Left kidney (tissue), 2 donors: ENCODE data around the gene DENND6A. TPM values are rescaled to one million over a fixed set of nuclear protein-coding genes. Genes with fewer than 3 reads are reported as not detected.
"Not testable (repeated sequence)": the region's sequence is repeated elsewhere in the genome, so short reads cannot be mapped to it uniquely, and the experiment has no call there.

Experiments
- DNase-seq: peaks from one replicate; pipeline ENCODE4 v3.0.0-alpha.2; 2013
- polyA plus RNA-seq: library from polyadenylated mRNA; unstranded; fragments of 120-200 nt; gene quantifications from one replicate; pipeline ENCODE4 v1.2.1, GENCODE V29; 2013; ENCODE audit not compliant: insufficient read length

DENND6A gene
- polyA plus RNA-seq, 1 donor: 41.0 TPM

- no peak for DNase-seq
Observed at GRCh38 chr3:57644740-57645139, 48.1 kb downstream of the DENND6A start.

- no peak for DNase-seq
Observed at GRCh38 chr3:57637391-57637790, 55.5 kb downstream of the DENND6A start.

DNA sequence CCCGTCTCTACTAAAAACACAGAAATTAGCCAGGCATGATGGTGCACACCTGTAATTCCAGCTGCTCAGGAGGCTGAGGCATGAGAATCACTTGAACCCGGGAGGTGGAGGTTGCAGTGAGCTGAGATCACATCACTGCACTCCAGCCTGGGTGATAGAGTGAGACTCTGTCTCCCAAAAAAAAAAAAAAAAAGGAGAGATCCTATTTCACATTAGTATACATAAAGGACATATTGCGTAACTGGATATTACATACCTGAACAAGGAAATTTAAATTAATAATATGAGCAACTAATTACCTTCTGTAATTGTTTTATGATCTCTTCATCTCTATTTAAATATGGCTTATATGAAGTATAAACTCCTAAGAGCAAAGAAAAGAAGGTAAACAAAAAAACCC lies 58.6 kb downstream of the DENND6A start:
- DNase-seq: not testable (repeated sequence)

- DNase-seq: no peak
Observed at GRCh38 chr3:57627976-57628375, 64.9 kb downstream of the DENND6A start.

DNA sequence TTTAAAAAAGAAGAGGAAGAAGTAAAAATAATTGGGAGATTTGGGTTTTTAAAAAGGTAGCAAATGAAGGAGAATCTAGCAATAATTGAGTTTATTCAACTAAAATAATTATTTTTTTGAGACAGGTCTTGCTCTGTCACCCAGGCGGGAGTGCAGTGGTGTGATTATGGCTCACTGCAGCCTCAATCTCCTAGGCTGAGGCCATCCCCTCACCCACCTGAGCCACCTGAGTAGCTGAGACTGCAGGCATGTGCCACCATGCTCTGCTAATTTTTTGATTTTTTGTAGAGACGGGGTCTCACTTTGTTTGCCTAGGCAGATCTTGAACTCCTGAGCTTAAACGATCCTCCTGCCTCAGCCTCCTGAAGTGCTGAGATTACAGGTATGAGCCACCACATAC lies 68.1 kb downstream of the DENND6A start:
- DNase-seq: no peak

GRCh38 chr3:57622362-57622761 lies 70.5 kb downstream of the DENND6A start:
- DNase-seq: no peak

- no peak for DNase-seq
Observed at GRCh38 chr3:57617739-57618138, 75.1 kb downstream of the DENND6A start.

DNA sequence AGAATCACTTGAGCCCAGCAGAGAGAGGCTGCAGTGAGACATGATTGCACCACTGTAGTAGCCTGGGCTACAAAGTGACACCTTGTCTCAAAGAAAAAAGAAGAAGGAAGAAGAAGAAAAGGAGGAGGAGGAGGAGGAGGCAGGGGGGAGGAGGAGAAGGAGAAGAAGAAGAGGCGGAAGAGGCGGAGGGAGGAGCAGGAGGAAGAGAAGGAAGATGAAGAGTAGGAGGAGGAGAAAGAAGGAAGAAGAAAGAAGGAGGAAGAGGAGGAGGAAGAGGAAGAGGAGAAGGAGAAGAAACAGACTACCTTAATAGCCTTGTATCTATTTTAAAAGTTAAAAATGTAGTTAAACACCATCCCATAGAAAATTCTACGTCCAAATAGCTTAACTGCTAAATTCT lies 76.6 kb downstream of the DENND6A start:
- no peak for DNase-seq

DNA sequence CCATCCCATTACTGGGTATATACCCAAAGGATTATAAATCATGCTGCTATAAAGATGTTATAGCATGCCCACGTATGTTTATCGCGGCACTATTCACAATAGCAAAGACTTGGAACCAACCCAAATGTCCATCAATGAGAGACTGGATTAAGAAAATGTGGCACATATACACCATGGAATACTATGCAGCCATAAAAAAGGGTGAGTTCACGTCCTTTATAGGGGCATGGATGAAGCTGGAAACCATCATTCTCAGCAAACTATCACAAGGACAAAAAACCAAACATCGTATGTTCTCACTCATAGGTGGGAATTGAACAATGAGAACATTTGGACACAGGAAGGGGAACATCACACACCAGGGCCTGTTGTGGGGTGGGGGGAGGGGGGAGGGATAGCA lies 81.0 kb downstream of the DENND6A start:
- not testable (repeated sequence) for DNase-seq

GRCh38 chr3:57605683-57606082 lies 87.2 kb downstream of the DENND6A start:
- no peak for DNase-seq

DNA sequence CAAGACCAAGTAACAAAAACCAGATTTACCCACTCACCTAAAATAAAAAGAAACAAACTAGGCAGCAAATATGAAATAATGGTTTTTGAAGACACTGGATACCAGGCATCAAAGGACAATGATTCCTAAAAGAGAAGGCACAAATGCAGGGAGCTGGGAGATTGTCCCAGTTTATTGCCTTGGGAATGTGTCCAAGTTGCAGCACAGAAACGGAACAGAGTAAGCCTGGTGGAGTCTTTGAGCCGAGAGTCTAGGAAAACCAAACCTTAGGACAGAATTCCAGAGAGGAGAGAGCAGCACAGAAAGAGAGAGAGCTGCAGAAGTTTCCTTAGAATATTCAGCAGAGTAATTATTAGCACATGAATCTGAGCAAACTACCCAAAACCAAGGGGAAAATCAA lies 87.9 kb downstream of the DENND6A start:
- DNase-seq: no peak

DNA sequence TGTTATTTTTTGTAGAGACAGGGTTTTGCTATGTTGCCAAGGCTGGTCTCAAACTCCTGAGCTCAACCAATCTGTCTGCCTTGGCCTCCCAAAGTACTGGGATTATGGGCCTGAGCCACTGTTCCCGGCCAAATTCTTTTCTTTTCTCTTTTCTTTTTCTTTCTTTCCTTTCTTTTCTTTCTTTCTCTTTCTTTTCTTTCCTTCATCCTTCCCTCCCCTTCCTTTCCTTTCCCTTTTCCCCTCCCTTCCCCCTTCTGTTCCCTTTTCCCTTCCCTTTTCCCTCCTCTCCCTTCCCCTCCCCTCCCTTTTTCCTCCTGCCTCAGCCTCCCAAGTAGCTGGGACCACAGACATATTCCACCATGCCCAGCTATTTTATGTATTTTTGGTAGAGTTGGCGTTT lies 92.7 kb downstream of the DENND6A start:
- no peak for DNase-seq

DNA sequence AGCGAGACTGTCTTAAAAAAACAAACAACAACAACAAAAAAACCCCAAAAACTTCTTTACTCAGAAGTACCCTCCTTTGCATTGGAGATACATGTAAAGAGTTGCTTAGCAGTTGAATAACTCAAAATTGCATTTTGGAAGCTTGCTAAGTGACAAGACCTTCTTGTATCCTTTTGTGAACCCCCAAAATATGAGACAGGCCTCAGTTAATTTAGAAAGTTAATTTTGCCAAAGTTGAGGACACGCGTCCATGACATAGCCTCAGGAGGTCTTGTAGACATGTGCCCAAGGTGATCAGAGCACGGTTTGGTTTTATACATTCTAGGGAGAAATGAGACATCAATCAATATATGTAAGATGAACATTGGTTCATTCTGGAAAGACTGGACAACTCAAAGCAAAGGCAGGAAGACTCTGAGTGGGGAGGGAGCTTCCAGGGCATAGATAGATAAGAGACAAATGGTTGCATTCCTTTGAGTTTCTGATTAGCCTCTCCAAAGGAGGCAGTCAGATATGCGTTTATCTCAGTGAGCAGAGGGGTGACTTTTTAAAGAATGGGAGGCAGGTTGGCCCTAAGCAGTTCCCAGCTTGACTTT lies 94.0 kb downstream of the DENND6A start:
- DNase-seq: no peak

- peak; percentile 99 for DNase-seq
Observed at GRCh38 chr3:57597127-57597923, 95.6 kb downstream of the DENND6A start, which contains the start of gene ARF4. Gene ARF4 (minus strand): TSS chr3:57597344. CDS start chr3:57597140, 204 bp downstream.

GRCh38 chr3:57596495-57597126 lies 96.3 kb downstream of the DENND6A start:
- DNase-seq: peak; percentile 62

DNA sequence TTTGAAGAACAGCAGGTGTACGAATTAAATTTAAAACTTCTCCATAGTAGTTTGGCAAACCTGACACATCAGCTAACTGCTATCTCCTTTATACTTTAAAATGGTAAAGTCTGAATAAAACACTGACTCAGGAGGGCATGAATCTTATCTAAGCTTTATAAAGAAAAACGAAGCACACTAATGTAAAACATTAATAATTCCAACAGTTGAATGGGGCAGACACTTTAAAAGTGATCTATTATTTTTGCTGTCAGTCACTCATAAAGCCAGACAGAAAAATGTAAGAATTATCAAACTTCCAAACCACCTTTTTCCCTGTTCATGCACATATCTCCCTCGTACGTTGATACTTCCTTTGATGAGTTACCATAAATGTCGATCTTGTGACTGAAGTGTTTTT lies 98.3 kb downstream of the DENND6A start:
- no peak for DNase-seq

DNA sequence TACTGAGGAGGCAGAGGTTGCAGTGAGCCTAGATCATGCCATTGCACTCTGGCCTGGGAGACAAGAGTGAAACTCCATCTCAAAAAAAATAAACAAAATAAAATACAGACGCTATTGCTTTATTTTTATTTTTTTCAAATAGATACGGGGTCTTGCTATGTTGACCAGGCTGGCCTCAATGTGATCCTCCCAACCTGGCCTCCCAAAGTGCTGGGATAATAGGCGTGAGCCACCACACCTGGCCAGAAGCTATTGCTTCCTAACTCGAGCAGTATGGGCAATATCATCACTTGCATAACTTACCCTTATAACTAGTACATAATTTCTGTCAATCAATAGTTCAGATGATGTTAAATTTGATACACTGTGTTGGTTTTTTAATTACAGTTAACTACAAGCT lies 98.7 kb downstream of the DENND6A start:
- no peak for DNase-seq

GRCh38 chr3:57592306-57592705 lies 100.6 kb downstream of the DENND6A start:
- DNase-seq: no peak

DNA sequence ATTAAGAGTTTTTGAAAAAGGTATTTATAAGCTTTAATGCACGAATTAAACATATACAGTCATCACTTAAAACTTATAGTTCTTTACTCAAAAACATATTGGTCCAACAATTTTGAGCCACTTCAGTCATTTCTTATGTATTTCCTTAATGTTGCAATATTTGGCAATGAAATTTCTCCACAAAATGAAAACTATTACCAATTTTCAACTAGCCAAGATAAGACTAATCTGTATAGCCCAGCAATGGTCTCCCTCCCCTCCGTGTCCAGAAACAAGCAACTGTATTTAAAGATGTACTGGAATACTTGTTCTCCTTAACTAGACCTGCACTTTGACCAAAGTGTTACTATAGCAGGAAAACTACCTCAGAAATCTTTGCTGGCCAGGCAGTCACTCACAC lies 105.0 kb downstream of the DENND6A start:
- no peak for DNase-seq

GRCh38 chr3:57586778-57587177 lies 106.1 kb downstream of the DENND6A start:
- no peak for DNase-seq

DNA sequence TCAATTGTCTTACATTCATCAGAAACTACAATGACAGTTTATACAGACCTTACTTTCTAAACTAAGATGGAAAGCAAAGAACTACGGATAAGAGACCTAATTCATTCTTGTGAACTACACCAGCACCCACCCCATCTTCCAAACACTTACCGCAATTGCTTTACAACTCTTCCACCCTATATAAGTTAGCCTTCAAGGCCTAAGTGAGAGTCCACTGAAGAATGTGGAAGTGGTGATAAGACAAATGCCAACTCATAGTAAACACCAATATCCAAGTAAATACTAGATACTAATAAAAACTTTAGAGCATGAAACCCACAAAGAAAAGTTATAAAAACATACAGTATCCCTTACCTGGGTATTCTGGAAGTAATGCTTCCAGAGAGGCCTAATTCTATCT lies 109.3 kb downstream of the DENND6A start:
- DNase-seq: no peak

DNA sequence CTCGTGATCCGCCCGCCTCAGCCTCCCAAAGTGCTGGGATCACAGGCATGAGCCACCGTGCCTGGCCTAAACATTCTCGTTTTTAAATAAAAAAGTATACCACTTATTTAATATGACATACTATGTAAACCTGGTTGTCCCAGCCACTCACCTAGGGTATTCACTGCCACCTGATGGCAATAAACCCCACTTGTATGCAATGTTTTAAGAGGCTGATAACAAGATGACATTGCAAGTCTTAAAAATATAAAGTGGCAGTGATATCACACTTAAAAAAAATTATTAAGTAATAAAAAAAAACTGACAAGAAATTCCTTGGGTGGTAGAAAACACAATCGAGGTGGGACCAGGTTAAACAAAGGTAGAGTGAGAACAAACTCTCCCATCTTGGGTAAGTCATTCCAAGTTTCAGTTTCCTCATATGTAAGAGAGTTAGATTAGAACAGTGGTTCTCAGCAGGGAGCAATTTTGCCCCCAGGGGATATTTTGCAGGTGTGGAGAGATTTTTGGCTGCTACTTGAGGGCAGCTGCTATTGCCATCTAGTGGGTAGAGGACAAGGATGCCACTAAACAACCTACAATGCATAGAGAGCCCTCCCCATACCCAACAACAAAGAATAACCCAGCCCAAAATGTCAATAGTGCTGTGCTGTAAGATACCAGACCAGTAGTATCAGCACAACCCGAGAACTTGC lies 110.3 kb downstream of the DENND6A start:
- no peak for DNase-seq

DNA sequence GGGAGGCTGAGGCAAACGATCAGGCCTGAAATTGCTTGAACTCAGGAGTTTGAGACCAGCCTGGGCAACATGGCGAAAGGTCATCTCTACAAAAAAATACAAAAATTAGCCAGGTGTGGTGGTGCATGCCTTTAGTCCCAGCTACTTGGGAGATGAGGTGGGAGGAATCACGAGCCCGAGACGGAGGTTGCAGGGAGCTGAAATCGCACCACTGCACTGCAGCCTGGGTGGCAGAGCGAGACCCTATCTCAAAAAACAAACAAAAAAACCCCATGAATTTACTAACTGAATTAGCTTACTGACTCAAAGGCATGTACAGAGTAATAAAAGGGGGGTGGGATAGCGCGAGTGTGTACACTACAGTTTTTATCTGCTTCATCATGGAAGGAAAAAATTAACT lies 115.1 kb downstream of the DENND6A start:
- no peak for DNase-seq
